Osteoblast (primary cell): Measurements from ENCODE around the gene CCSAP. TPM values are rescaled to one million over a fixed set of nuclear protein-coding genes. Genes with fewer than 3 reads are reported as not detected.

Source experiments
- DNase-seq: peaks from one replicate; pipeline ENCODE4 v3.0.0; 2011; ENCODE audit warnings: low spot score, mixed read lengths; ENCODE audit not compliant: insufficient read length; ENCODE audit errors: missing footprints
- H2AFZ ChIP-seq: 2 replicates; pipeline ENCODE4 v1.6.0; 2011; ENCODE audit warnings: mild to moderate bottlenecking, low read length
- H3K27ac ChIP-seq: 2 replicates; pipeline ENCODE4 v1.5.1; 2011; ENCODE audit warnings: mild to moderate bottlenecking, low read depth, low read length, moderate library complexity
- H3K27me3 ChIP-seq: 2 replicates; pipeline ENCODE4 v1.6.0; 2012; ENCODE audit warnings: mild to moderate bottlenecking, control low read depth, inconsistent platforms, low read length, moderate library complexity; ENCODE audit not compliant: insufficient read depth
- H3K36me3 ChIP-seq: 2 replicates; pipeline ENCODE4 v1.5.1; 2011; ENCODE audit warnings: mild to moderate bottlenecking, low read length, control low read depth, moderate library complexity; ENCODE audit not compliant: insufficient read depth
- H3K4me1 ChIP-seq: 2 replicates; pipeline ENCODE4 v1.5.1; 2011; ENCODE audit warnings: mild to moderate bottlenecking, low read length, control low read depth, moderate library complexity; ENCODE audit not compliant: insufficient read depth
- H3K4me2 ChIP-seq: 2 replicates; pipeline ENCODE4 v1.6.0; 2011; ENCODE audit warnings: mild to moderate bottlenecking, low read length; ENCODE audit not compliant: insufficient read depth
- H3K4me3 ChIP-seq: fragments of 200-600 bp; sonication (generic); 3 replicates; pipeline ENCODE4 v1.5.1; 2012; ENCODE audit warnings: mild to moderate bottlenecking, low read length, inconsistent platforms; ENCODE audit not compliant: insufficient read depth
- H3K79me2 ChIP-seq: 2 replicates; pipeline ENCODE4 v1.6.0; 2012; ENCODE audit warnings: mild to moderate bottlenecking, low read length, control low read depth, inconsistent platforms; ENCODE audit not compliant: insufficient read depth
- H3K9me3 ChIP-seq: 2 replicates; pipeline ENCODE4 v1.5.1; 2011; ENCODE audit warnings: low read depth, low read length, control low read depth
- H4K20me1 ChIP-seq: 2 replicates; pipeline ENCODE4 v1.6.0; 2012; ENCODE audit warnings: mild to moderate bottlenecking, low read length, control low read depth; ENCODE audit not compliant: insufficient read depth
- CTCF ChIP-seq: IDR thresholded peaks from 2 replicates; pipeline ENCODE4 v1.5.1; 2011; ENCODE audit warnings: mild to moderate bottlenecking, low read depth, low read length, moderate library complexity; ENCODE audit errors: extremely low read depth
- total RNA-seq: library from RNA; depleted of rRNA; stranded (reverse); fragments of >200 nt; gene quantifications from 2 replicates; pipeline ENCODE4 v1.2.3, GENCODE V29; 2012

Gene CCSAP
- total RNA-seq, 1 donor, result 9.4 TPM

GRCh38 chr1:229310833-229311232, 32.0 kb downstream of the CCSAP start:
- Histone ChIP-seq H3K4me3 (no peak overlapping the region), H3K9me3 (no peaks in the 10 kb centered on the region), H4K20me1 (no peaks in the 10 kb centered on the region), H3K27me3 (no peaks in the 10 kb centered on the region), H2AFZ (no peak overlapping the region), H3K4me2 (no peak overlapping the region), H3K27ac (no peak overlapping the region), H3K4me1 (no peaks in the 10 kb centered on the region), H3K79me2 (no peaks in the 10 kb centered on the region), H3K36me3 (peaks cover 8% of the 10 kb centered on the region)
- TF ChIP-seq CTCF, result no peak
- no peak for DNase-seq

GRCh38 chr1:229309684-229310083, 33.2 kb downstream of the CCSAP start:
- no peaks in the 10 kb centered on the region for H3K27me3 ChIP-seq
- H3K4me3 ChIP-seq, result no peak overlapping the region
- H3K9me3 ChIP-seq, result no peaks in the 10 kb centered on the region
- no peak for DNase-seq
- H3K27ac ChIP-seq, result no peak overlapping the region
- H3K79me2 ChIP-seq, result no peaks in the 10 kb centered on the region
- no peak overlapping the region for H2AFZ ChIP-seq
- peaks cover 11% of the 10 kb centered on the region for H3K36me3 ChIP-seq
- H3K4me1 ChIP-seq, result no peaks in the 10 kb centered on the region
- H4K20me1 ChIP-seq, result no peaks in the 10 kb centered on the region
- H3K4me2 ChIP-seq, result no peak overlapping the region
- no peak for TF ChIP-seq CTCF

GRCh38 chr1:229309074-229309473, 33.8 kb downstream of the CCSAP start:
- Histone ChIP-seq H3K4me1 (no peaks in the 10 kb centered on the region), H3K27ac (no peak overlapping the region), H3K27me3 (no peaks in the 10 kb centered on the region), H3K79me2 (no peaks in the 10 kb centered on the region), H2AFZ (no peak overlapping the region), H3K4me3 (no peak overlapping the region), H4K20me1 (no peaks in the 10 kb centered on the region), H3K36me3 (peaks cover 12% of the 10 kb centered on the region), H3K9me3 (no peaks in the 10 kb centered on the region), H3K4me2 (no peak overlapping the region)
- no peak for DNase-seq
- no peak for TF ChIP-seq CTCF

GRCh38 chr1:229305392-229305791, 37.5 kb downstream of the CCSAP start:
- no peaks in the 10 kb centered on the region for H3K4me1 ChIP-seq
- H3K79me2 ChIP-seq, result no peaks in the 10 kb centered on the region
- no peaks in the 10 kb centered on the region for H4K20me1 ChIP-seq
- TF ChIP-seq CTCF, result no peak
- H3K4me3 ChIP-seq, result no peak overlapping the region
- H3K27me3 ChIP-seq, result no peaks in the 10 kb centered on the region
- H3K9me3 ChIP-seq, result no peaks in the 10 kb centered on the region
- H3K36me3 ChIP-seq, result peaks cover 23% of the 10 kb centered on the region
- no peak for DNase-seq
- no peak overlapping the region for H2AFZ ChIP-seq
- H3K27ac ChIP-seq, result no peak overlapping the region
- H3K4me2 ChIP-seq, result no peak overlapping the region
